Raji (cell line): ENCODE results near the gene QRICH2.

Experiments
- POLR2A ChIP-seq: IDR thresholded peaks from 2 replicates; pipeline ENCODE4 v1.6.1; 2011; ENCODE audit warnings: low read depth, low read length, control low read depth; ENCODE audit not compliant: insufficient read depth

The QRICH2 gene

GRCh38 chr17:76233588-76234353 is 74.3 kb downstream of the QRICH2 start:
- TF ChIP-seq POLR2A: no peak

- TF ChIP-seq POLR2A: no peak
These were observed 75.7 kb downstream of the QRICH2 start for GRCh38 chr17:76232342-76232741.
